ENCODE measurements around the gene S100B.

DNA sequence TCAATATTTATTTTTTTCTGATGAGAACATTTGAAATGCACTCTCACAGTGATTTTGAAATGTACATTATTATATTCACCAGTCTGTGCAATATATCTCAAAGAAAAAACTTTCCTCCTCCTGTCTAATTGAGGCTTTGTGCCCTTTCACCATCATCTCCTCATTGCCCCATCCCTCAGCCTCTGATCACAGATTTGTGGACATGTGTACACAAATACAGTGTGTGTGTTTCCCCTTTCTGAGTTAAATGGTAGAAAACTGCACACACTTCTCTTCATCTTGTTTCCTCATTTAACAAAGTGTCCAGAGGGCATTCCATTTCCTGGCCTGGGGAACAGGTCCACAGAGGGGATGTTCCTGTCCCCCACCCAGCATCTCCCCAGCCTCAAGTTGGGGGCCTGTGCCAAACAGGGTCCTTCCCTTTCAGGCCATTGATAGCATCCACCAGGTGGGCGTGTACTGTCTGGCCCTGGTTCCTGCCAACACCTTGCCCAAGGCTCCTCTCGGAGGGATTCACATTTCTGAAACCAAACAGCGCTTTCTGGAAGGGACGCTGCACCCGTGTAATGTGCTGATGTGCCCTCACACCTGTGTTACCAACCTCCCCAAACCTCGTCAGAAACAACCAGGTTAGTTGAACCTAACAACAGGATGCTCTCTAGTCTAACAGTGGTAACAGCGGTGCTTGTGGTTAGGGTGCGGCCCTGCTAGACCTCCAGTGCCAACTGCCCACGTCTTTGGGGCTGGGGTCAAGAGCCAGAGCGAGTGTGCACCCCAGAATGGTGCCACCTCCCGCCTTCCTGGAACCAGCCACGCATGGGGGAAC is 54.6 kb downstream of the S100B start:
- no peak for TF ChIP-seq CTCF (IDR thresholded peaks at IDR 0.05)
- no peak for TF ChIP-seq EP300 (IDR thresholded peaks at IDR 0.05)

Data from tibial nerve (tissue), 4 donors.